Gastrocnemius medialis (tissue), 4 donors: ENCODE measurements around the gene PPP1R3D. TPM values are rescaled to one million over a fixed set of nuclear protein-coding genes. Genes with fewer than 3 reads are reported as not detected.

Experiments used
- ATAC-seq, 2 donors: fragments of 150-250 bp; one replicate each; pipeline ENCODE4 v1.9.1; 2016
- DNase-seq, 2 donors: peaks; one replicate each; pipeline ENCODE4 v3.0.0-alpha.2; 2019
- H3K27ac ChIP-seq, 4 donors: fragments of 200-600 bp; sonication (generic); 1 replicate in 1 of 4; 2 replicates in 3 of 4; pipeline ENCODE4 v1.5.1; 2016 to 2018; ENCODE audit warnings: mild to moderate bottlenecking in 2 of 4, moderate library complexity in 1 of 4
- H3K27me3 ChIP-seq, 3 donors: fragments of 200-600 bp; sonication (generic) in 2 of 3; 1 replicate in 1 of 3; 2 replicates in 2 of 3; pipeline versions ENCODE4 v1.5.1 to v1.6.0; 2016 to 2019; ENCODE audit warnings: mild to moderate bottlenecking in 1 of 3, moderate library complexity in 1 of 3
- H3K36me3 ChIP-seq, 2 donors: fragments of 200-600 bp; sonication (generic) in 1 of 2; one replicate each; pipeline ENCODE4 v1.5.1; 2017 to 2018
- H3K4me1 ChIP-seq, 2 donors: fragments of 200-600 bp; sonication (generic) in 1 of 2; one replicate each; pipeline ENCODE4 v1.5.1; 2016 to 2017; ENCODE audit warnings: mild to moderate bottlenecking in 2 of 2
- H3K4me3 ChIP-seq, 4 donors: fragments of 200-600 bp; sonication (generic) in 3 of 4; 1 replicate in 1 of 4; 2 replicates in 3 of 4; pipeline ENCODE4 v1.5.1; 2016 to 2019; ENCODE audit warnings: mild to moderate bottlenecking in 2 of 4
- H3K9me3 ChIP-seq, 3 donors: fragments of 200-600 bp; sonication (generic) in 2 of 3; 1 replicate in 1 of 3; 2 replicates in 2 of 3; pipeline ENCODE4 v1.5.1; 2016 to 2019
- CTCF ChIP-seq, 5 experiments: fragments of 450-650 bp in 3 of 5; fragments of 200-600 bp in 2 of 5; sonication (generic) in 2 of 5; IDR thresholded peaks in 4 of 5; conservative IDR thresholded peaks in 1 of 5; 1 replicate in 4 of 5; 2 replicates in 1 of 5; pipeline ENCODE4 v1.5.1; 2016 to 2019; ENCODE audit warnings: antibody characterized with exemption in 5 of 5, mild to moderate bottlenecking in 3 of 5, moderate library complexity in 3 of 5
- POLR2A ChIP-seq, 2 donors: fragments of 450-650 bp; IDR thresholded peaks; one replicate each; pipeline ENCODE4 v1.6.1; 2017; ENCODE audit warnings: antibody characterized with exemption in 2 of 2, mild to moderate bottlenecking in 2 of 2, moderate library complexity in 2 of 2
- in situ Hi-C, 4 donors: fragments of 200-750 bp; cut with MboI; loops; one replicate each; pipeline versions ENCODE4 v1.15.0 to v1.8.0; 2017; ENCODE audit warnings: low sequenced_read_pairs in 4 of 4
- intact Hi-C: fragments of 100-400 bp; cut with DNase I; formaldehyde crosslinking; loops from one replicate; pipeline ENCODE4 v1.15.1; 2023; ENCODE audit warnings: low total_unique reads
- total RNA-seq, 4 donors: library from RNA; depleted of rRNA; stranded (reverse); fragments of >200 nt; gene quantifications; one replicate each; pipeline versions ENCODE4 v1.1.0 to v1.2.3, GENCODE V29; 2016

PPP1R3D gene
- total RNA-seq, 4 donors from 2014 or later: 4.1 to 12.0 (median 10.8) TPM

- TF ChIP-seq POLR2A (IDR thresholded peaks at IDR 0.05): no peak
- no peak for TF ChIP-seq CTCF (IDR thresholded peaks at IDR 0.05 in 4 of 5, conservative IDR thresholded peaks at IDR 0.05 in 1 of 5)
- intact Hi-C loops: no loop called here
Measured at GRCh38 chr20:59985164-59985563, 45.1 kb upstream of the PPP1R3D start.

GRCh38 chr20:59984541-59984940 lies 44.4 kb upstream of the PPP1R3D start:
- Histone ChIP-seq H3K4me3 (no peak overlapping the region), H3K4me1 (peaks cover 0 to 4% of the 10 kb centered on the region in 2 donors), H3K27me3 (no peaks in the 10 kb centered on the region), H3K36me3 (no peaks in the 10 kb centered on the region), H3K9me3 (no peaks in the 10 kb centered on the region), H3K27ac (no peak overlapping the region)
- in situ Hi-C loops (no loop called here), intact Hi-C loops (no loop called here)
- DNase-seq: no peak
- ATAC-seq: no peak
- TF ChIP-seq CTCF (IDR thresholded peaks at IDR 0.05 in 4 of 5, conservative IDR thresholded peaks at IDR 0.05 in 1 of 5) (no peak), POLR2A (IDR thresholded peaks at IDR 0.05) (no peak)

More at GRCh38 chr20:59985164-59985563, 45.1 kb upstream of the PPP1R3D start:
- Histone ChIP-seq H3K4me1 (peaks cover 0 to 4% of the 10 kb centered on the region in 2 donors), H3K27ac (no peak overlapping the region), H3K9me3 (no peaks in the 10 kb centered on the region), H3K4me3 (no peak overlapping the region), H3K27me3 (no peaks in the 10 kb centered on the region), H3K36me3 (no peaks in the 10 kb centered on the region)
- ATAC-seq (no peak), DNase-seq (no peak)
- in situ Hi-C loops: no loop called here

- DNase-seq: no peak
- ATAC-seq: no peak
- Histone ChIP-seq H3K4me1 (peaks cover 0 to under 1% of the 10 kb centered on the region in 2 donors), H3K27ac (no peak overlapping the region), H3K36me3 (no peaks in the 10 kb centered on the region), H3K27me3 (no peaks in the 10 kb centered on the region), H3K4me3 (no peak overlapping the region), H3K9me3 (no peaks in the 10 kb centered on the region)
- TF ChIP-seq CTCF (IDR thresholded peaks at IDR 0.05 in 4 of 5, conservative IDR thresholded peaks at IDR 0.05 in 1 of 5) (no peak), POLR2A (IDR thresholded peaks at IDR 0.05) (no peak)
- in situ Hi-C loops: no loop called here
- intact Hi-C loops: no loop called here
Measured at GRCh38 chr20:59983076-59983475, 43.0 kb upstream of the PPP1R3D start.

- no peak for TF ChIP-seq POLR2A (IDR thresholded peaks at IDR 0.05)
- no peak for TF ChIP-seq CTCF (IDR thresholded peaks at IDR 0.05 in 4 of 5, conservative IDR thresholded peaks at IDR 0.05 in 1 of 5)
- Histone ChIP-seq H3K27me3 (no peaks in the 10 kb centered on the region), H3K4me3 (no peak overlapping the region), H3K4me1 (no peaks in the 10 kb centered on the region), H3K36me3 (no peaks in the 10 kb centered on the region), H3K9me3 (no peaks in the 10 kb centered on the region), H3K27ac (no peak overlapping the region)
- in situ Hi-C loops: no loop called here
- ATAC-seq (no peak), DNase-seq (no peak)
- intact Hi-C loops: no loop called here
Measured at GRCh38 chr20:59977086-59977485, 37.0 kb upstream of the PPP1R3D start.

GRCh38 chr20:59976156-59976782 lies 36.2 kb upstream of the PPP1R3D start:
- no peak overlapping the region for H3K4me3 ChIP-seq
- H3K36me3 ChIP-seq: no peaks in the 10 kb centered on the region
- H3K27ac ChIP-seq: no peak overlapping the region
- no peaks in the 10 kb centered on the region for H3K27me3 ChIP-seq
- ATAC-seq (no peak), DNase-seq (no peak)
- no peaks in the 10 kb centered on the region for H3K9me3 ChIP-seq
- TF ChIP-seq POLR2A (IDR thresholded peaks at IDR 0.05): no peak
- no peak for TF ChIP-seq CTCF (IDR thresholded peaks at IDR 0.05 in 4 of 5, conservative IDR thresholded peaks at IDR 0.05 in 1 of 5)
- intact Hi-C loops (no loop called here), in situ Hi-C loops (no loop called here)
- H3K4me1 ChIP-seq: no peaks in the 10 kb centered on the region
